HG03064 (cell line): Measurements from ENCODE around the gene MAPK1IP1L.

Source experiments
- ATAC-seq: cut with Tn5 transposase; IDR thresholded peaks from one replicate; pipeline ENCODE4 v1.9.1; 2021; ENCODE audit warnings: low read depth; ENCODE audit not compliant: unreplicated experiment

MAPK1IP1L gene

DNA sequence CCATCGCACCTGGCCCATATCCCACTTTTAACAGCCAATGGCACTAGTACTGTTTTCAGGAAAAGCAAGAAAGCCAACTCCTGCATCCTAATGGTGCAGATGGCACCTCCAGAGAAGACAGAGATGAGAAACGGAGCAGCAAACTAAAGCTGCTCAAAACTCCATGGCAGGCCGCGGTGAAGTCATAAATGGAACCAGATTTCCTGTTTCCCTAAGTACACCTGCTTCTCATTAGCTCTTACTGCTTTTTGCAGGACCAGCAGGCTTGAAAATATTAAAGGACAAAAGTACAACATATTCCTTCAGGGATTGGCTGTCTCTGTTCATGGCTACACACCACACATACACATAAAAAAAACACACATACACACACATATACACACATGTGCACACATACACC lies 40.9 kb downstream of the MAPK1IP1L start:
- ATAC-seq, result no peak

DNA sequence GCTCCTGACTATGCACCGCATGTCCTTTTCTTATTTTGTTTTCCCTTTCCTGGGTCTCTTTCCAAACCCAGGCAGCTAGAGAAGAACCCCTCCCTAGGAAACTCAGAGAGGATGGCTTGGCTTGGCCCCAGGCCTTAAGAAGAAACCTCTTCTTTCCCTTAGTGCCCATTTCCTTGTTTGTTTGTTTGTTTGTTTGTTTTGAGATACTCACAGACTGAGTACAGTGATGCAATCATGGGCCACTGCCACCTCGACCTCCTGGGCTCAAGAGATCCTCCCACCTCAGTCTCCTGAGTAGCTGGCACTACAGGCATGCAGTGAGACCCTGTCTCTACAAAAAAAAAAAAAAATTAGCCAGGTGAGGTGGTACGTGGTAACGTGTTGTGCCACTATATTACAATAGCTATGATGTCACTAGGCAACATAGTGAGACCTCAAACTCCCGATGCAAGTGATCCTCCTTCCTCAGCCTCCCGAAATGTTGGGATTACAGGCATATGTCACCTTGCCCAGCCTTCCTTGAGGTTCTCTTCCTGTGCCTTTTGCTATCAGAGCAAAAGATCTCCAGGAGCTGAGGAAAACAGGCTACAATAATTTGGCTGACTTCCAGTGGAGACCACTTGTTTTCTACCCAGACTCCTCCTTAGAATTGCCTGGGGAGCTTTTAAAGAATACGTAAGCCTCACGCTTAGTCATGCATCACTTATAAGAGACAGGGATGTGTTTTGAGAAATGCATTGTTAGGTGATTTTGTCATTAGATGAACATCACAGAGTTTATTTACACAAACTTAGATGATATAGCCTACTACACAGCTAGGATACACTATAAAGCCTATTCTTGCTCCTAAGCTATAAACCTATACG lies 43.1 kb downstream of the MAPK1IP1L start:
- ATAC-seq, result no peak

DNA sequence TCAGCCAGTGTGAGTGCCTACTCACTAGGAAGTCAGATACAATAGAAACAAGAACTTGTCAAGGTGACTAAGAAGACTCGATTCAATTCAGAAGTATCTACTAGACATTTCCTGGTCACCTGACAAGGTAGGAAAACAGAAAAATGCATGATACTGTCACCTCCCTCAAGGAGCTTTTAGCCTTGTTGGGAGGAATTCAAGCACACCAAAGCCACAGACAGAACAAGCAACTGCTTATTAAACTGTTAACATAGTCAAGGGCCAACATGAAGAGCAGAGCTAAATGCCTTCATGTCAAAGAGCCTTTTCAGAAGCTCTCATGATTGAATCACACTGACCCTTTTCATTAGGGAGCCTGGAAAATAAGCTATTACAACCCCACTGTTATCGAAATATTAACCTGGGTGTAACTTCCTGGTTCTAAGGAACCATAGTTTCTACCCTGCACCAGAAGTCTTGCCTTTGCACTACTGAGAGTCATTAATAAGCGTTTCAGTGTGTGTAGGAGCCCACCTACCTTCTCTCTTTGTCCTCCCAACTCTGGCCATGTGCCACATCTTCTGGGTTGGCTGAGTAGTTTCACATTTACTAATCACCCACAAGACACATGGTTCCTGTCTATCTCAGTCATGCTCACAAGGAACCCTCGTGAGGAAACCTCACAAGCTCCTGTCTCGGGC lies 46.6 kb downstream of the MAPK1IP1L start:
- ATAC-seq, result peak; percentile 46

DNA sequence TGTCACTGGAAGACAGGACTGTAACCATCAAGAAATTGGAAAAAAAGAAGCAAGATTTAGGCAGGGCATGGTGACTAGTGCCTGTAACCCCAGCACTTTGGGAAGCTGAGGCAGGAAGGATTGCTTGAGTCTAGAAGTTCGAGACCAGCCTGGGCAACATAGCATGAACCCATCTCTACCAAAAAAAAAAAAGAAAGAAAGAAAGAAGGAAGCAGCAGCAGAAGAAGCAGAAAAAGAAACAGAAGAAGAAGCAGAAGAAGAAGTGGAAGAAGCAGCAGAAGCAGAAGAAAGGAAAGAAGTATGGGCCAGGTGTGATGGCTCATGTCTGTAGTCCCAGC lies 47.1 kb downstream of the MAPK1IP1L start:
- no peak for ATAC-seq

DNA sequence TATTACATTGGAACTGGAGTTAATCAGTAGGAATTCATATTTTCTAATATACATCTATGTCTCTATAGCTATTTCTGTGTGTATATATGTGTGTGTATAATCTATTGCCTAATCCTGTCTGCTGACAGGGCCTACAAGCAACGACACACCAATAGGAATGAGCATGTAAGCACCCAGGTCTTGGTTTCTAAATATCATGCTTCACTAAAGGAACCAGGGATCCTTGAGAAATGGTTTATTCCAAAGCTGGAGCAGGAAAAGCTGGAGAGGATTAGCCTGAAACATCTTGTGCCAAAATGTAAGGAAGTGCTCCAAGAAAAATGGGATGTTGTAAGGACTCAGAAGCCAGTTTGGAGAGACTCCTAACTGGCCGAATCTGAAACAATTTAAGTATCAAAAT lies 48.3 kb downstream of the MAPK1IP1L start:
- ATAC-seq, result no peak

DNA sequence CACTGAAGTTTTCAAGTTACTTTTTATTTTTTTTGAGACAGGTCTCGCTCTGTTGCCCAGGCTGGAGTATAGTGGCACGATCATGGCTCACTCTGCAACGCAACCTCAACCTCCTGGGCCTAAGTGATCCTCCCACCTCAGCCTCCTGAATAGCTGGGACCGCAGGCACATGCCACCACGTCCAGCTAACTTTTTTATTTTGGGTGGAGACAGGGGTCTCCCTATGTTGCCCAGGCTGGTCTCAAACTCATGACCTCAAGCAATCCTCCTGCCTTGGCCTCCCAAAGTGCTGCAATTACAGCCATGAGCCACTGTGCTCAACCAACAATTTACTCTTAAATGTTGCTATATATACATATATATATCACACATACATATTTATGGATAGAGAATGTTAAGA lies 50.3 kb downstream of the MAPK1IP1L start:
- ATAC-seq, result no peak

DNA sequence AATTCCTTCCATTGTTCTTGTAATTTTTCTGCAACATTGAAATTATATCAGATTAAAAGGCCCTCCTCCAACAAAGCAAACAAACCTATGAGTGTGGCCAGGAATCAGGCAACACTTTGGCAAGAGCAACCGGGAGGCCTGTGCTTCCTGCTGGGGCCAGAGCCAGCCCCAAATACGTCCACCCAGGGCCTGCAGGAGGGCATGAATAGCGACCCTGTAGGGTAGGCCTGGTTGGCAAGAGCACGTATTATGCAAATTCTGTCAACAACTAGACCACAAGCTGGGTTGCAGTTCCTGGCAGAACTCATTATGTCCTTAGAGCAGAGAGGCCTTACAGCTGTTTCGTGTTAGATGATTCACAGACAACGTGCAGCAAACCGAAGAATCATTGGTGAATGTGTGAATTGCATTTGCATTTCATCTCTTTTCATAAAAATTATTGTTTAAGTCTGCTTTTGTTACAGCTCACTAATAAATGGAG lies 50.7 kb downstream of the MAPK1IP1L start:
- peak; percentile 58 for ATAC-seq

DNA sequence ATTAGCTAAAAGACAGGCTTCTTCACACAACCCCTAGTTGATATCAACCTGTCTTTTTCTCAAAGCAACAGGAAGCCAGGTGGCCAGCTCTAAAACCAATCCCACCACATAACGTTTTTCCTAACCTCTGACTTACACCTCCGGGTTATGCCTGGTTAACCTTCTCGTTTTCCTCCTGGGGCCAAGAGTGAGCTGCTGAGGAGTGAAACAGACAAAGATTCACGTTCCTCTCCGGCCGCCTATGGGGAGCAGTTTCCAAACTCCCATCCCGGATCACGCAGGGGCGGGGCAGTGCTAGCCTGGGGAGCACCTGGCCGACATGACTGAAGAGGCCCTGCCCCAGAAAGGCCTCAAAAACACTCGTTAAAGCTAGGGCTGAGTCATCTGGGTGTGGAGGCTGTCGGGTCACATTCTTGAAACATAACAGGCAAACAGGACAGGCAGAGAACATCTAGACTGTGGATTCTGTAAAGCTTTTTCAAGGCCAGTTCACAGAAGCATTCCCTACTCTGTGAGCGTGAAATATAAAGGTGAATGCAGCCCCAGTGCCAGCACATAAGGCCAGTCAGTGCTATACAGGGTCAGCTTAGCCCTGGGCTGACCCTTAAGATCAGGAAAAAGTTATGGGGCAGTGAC lies 51.7 kb downstream of the MAPK1IP1L start:
- ATAC-seq, result peak; percentile 36

DNA sequence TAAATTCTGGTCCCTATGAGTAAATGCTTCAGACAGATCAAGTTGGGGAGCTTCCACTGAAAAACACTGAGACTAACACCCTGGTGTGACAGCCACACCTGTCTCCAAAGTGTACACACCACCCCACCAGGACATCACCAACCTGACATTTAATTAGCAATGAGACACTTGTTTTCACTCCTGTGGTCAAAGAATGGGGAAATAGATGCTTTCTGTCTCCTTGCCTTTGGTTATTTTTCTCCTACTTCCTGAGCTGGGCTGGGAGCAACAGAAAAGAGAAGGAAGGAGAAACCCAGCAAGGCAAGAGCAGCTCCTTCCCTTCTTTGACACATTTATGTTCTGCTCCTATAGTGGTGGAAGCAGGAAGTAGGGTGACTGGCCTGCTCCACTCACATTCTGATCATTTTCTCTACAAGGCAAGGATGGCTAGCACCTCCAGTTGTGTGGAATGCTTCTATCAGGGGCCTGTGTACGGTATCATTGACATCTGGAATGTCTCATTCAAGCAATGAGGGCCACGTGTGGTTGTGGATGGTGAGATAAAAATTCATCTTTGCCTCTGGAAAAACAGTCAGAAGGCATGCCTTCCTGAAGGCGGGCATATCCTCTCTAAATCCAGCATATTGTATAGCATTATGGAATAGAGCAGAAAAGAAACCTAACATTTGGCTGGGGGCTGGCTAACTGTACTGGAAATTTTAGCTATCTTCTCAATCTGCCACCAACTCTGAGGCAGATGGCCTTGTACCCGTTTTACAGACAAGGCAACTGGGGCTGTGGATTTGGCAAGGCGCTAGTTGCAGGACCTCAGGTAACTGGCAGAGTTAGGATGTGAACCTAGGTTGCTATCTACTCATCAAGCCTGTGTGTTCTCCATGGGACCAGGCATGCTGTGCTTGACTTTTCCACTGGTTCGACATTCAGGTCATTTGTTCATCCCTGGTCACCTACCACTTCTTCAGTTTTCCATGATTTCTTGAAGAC lies 52.8 kb downstream of the MAPK1IP1L start:
- ATAC-seq, result no peak

DNA sequence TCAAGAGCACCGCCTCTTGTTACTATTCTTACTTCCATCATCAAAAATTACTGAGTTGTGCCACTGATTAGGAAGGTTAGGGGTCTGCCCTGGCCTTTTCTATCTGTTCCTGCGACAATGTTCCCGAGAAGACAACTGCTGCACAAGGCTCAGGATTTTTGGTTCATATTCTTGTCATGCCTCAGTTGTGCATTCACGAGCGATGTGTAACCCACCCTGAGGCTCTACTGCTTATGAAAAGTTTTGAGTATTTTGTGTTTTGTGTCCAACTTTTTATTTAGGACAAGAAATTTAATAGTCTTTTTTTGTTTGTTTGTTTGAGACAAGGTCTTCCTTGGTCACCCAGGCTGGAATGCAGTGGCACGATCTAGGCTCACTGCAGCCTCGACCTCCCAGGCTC lies 54.5 kb downstream of the MAPK1IP1L start:
- no peak for ATAC-seq

DNA sequence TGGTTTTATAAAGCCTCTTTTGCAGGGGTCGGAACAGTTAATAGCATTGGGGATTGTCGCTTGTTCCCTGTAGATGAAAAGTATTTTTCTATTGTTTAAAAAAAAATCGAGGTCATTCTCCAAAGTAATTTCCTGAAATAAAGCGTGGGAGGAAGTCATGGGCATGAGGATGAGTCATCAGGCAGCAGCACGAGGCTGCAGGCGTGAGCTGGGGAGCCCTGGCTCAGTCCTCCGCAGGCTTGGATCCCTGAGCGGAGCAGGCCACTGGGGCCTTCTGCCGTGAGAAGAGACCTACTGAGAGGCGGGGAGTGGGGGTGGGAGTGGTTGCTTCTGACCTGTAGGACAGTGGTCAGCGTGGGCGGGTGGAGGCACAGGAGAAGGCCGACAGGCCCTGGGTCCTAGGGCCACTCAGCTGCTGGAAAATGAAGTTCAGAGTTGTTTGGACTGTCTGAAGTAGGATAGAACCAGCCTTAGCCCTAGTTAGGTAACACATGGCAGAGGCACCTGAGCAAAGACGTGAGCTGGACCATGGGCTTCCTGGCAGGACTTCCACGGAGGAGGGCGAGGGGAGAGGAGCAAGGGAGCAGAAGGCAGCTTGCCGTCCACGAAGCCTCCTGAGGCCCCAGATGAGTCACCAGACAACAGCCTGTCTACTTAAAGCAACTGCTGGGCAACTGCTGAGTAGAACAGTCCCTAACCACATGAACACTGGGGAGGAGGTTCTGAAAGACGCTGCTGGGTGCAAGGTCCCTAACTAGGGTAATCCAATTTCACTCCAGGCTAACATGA lies 56.5 kb downstream of the MAPK1IP1L start:
- no peak for ATAC-seq

DNA sequence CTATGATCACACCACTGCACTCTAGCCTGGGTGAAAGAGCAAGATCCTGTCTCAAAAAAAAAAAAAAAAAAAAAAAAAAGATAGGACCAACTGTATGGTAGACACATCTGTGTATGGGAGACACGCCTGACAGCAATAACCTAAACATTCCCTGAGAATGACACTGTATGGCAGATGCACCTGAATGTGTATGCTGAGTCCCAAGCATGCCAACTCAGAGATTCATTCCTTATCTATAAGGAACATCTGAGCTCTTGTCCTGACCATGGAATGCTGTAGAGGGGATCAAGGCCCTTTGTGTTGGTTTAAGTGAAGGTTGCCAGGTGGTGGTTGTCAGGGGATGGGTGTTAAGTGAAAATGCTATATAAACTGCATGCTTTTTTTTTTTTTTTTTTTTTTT lies 58.4 kb downstream of the MAPK1IP1L start:
- ATAC-seq, result no peak

DNA sequence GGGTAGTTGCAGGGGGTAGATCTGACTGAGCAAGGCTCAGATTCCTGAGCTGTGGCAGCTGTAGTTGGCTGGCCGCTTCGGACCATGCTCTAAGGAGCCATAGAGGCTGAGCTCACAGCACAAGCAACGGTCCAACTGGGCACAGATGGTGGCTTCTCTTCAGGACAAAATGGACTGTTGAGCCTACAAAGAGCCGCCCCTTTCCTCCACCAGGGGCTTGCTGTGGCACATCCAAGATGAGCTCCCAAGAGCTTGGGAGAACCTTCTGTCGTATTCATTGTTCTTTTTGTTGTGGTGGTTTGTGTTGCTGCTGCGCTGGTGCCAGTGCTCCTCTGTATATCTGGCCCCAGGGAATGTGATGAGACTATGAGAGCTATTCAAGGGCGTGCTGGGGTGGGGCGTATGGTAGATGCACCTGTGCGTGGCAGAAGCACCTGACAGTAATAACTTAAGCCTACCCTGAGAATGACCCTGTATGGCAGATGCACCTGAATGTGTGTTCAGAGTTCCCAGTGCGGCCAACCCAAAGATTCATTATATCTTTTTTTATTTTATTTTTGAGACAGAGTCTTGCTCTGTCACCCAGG lies 59.8 kb downstream of the MAPK1IP1L start:
- ATAC-seq, result no peak

DNA sequence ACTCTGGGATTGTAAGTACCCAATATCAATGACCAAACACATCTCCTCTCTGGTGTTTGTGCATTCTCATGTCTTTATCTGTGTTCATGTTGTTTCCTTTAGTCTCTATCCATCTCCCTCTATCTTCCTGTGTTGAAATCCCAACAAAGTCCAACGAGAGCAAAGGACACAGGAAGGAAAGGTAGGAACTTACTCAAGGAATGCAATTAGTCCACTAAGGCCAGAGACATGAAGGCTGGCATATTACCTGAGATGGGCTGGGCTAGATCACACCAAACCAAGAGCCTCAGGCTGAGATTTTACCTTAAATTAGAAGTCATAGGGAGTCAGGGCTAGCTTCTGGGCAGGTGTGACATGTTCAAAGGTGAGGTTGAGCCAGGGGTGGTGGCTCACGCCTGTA lies 63.3 kb downstream of the MAPK1IP1L start:
- ATAC-seq, result no peak

DNA sequence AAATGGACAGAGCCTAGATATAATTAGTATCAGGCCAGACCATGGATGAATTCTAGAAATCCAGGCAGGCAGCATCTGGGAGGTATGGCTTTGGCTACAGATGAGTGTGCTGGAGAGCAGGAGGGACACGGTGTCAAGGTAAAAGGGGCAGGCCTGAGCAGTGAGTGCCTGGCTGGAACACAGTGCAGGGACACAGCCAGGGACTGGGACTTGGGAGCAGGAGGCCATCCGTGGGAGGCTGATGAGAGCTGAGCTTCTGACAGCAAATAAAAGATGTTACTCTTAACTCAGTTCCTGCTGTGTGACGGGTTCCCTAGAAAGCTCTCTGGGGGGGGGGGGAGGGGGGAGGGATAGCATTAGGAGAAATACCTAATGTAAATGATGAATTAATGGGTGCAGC lies 64.0 kb downstream of the MAPK1IP1L start:
- ATAC-seq, result no peak

DNA sequence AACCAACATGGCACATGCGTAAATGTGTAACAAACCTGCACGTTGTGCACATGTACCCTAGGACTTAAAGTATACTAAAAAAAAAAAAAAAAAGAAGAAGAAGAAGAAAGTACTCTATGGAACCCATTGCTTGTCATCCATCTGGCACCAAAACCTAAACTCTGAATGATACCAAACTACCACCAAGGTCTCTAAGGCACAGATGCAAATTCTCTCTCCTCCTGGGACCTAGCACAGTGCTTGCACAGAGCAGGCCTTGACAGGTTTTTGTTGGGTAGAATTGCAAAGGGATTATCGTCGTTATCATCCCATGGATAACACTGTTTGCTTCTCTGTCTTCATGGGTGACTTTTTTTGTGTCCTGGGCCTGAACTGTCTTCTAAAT lies 64.4 kb downstream of the MAPK1IP1L start:
- ATAC-seq, result no peak

DNA sequence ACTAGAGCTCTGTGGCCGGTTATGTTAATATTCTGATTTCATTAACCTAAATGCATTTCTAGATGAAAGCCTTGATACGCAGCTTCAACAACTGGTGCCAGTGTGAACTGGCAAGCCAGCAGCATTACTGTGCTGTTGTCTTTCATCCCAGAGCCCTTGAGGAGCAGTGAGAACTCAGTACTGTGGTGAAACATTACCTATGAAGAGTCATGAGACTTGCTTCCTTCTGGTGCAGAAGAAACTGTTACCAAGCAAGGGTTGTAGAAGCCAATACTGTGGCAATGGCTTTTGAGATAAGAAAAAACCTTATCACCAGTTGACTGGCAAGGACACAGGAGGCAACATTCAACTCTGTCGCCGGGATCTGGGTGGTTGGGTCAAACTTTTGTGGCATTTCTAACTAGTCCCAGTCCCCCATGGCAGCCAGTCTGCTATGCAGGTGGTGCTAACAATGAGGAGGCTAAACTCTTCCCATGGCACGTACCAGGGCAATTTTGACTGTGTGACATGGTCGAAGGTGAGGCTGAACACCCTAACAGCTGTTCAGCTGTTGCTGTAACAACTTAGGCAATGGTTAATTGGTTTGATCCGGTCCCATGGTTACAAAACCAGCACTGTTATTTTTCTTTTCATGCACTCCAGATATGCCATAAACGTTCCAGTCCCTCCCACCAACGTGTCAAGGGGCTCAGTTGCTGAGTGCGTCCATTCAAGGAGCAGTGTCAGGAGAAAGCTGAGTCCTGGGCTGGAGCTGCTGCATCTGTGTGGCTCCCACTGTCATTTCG lies 65.0 kb downstream of the MAPK1IP1L start:
- ATAC-seq, result no peak

DNA sequence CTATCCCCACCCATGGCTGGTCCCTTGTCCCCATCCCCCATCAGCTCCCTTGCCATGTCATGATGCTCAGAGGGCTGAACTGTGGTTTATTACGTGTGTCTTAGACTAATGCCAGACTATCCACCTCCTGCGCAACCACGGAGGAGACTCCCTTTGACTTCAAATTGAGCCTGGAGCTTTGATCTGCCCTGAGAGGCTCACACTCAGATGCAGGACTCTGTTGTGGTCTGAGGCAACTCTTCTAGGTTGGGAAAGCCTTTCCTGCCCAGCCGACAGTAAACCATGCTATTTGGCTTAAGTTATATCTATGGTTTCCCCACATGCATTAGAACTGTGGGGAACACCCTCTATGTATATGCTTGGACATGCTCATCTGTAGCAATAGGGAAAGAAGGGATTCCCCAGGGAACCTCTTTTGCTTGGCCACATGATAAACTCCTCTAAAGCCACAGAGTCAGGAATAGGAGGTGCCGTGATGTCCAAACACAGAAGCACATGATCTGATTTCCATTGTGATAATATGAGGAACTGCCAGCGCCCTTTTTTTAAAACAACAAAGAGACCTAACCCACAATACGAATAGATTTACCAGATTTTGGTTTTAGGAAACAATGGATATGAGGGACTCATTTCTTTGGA lies 66.5 kb downstream of the MAPK1IP1L start:
- no peak for ATAC-seq
